GM12875 (cell line): ENCODE measurements around the gene CADM1.

Experiments used
- H3K4me3 ChIP-seq: one replicate; pipeline ENCODE4 v1.5.1; 2011; ENCODE audit warnings: low read depth, low read length, control low read depth
- CTCF ChIP-seq: IDR thresholded peaks from 2 replicates; pipeline ENCODE4 v1.5.1; 2011; ENCODE audit warnings: low read depth, mild to moderate bottlenecking, control low read depth, inconsistent platforms, low read length, moderate library complexity, borderline replicate concordance; ENCODE audit not compliant: insufficient read depth

The CADM1 gene

GRCh38 chr11:115256397-115257197 lies 247.6 kb downstream of the CADM1 start:
- TF ChIP-seq CTCF, result no peak
- no peak overlapping the region for H3K4me3 ChIP-seq

- no peak overlapping the region for H3K4me3 ChIP-seq
- TF ChIP-seq CTCF, result no peak
Observed at GRCh38 chr11:115255006-115255762, 249.0 kb downstream of the CADM1 start.

- no peak for TF ChIP-seq CTCF
- no peak overlapping the region for H3K4me3 ChIP-seq
Observed at GRCh38 chr11:115251126-115251525, 253.1 kb downstream of the CADM1 start.

- H3K4me3 ChIP-seq, result no peak overlapping the region
- no peak for TF ChIP-seq CTCF
Observed at GRCh38 chr11:115249061-115249578, 255.1 kb downstream of the CADM1 start.

GRCh38 chr11:115247953-115248352 lies 256.3 kb downstream of the CADM1 start:
- no peak for TF ChIP-seq CTCF
- no peak overlapping the region for H3K4me3 ChIP-seq

GRCh38 chr11:115247361-115247760 lies 256.9 kb downstream of the CADM1 start:
- no peak overlapping the region for H3K4me3 ChIP-seq
- TF ChIP-seq CTCF, result no peak
